Fibroblast of lung (primary cell): Measurements from ENCODE around the gene PRKAG2. TPM values are rescaled to one million over a fixed set of nuclear protein-coding genes. Genes with fewer than 3 reads are reported as not detected.

Source experiments
- DNase-seq, 2 donors: peaks; one replicate each; pipeline versions ENCODE4 v3.0.0 to v3.0.0-alpha.2; 2010; ENCODE audit warnings: low read depth in 2 of 2
- H2AFZ ChIP-seq: 2 replicates; pipeline ENCODE4 v1.5.1; 2012; ENCODE audit warnings: low read length, control low read depth, inconsistent platforms
- H3K27ac ChIP-seq: 2 replicates; pipeline ENCODE4 v1.5.1; 2011; ENCODE audit warnings: low read length, control low read depth; ENCODE audit not compliant: insufficient read depth
- H3K27me3 ChIP-seq: 2 replicates; pipeline ENCODE4 v1.5.1; 2011; ENCODE audit warnings: mild to moderate bottlenecking, low read length; ENCODE audit not compliant: control insufficient read depth, insufficient read depth
- H3K36me3 ChIP-seq: 2 replicates; pipeline ENCODE4 v1.5.1; 2011; ENCODE audit warnings: low read length; ENCODE audit not compliant: control insufficient read depth, insufficient read depth
- H3K4me1 ChIP-seq: 2 replicates; pipeline ENCODE4 v1.5.1; 2011; ENCODE audit warnings: low read length; ENCODE audit not compliant: control insufficient read depth, insufficient read depth; ENCODE audit errors: extremely low read depth
- H3K4me2 ChIP-seq: 2 replicates; pipeline ENCODE4 v1.5.1; 2011; ENCODE audit warnings: low read length, control low read depth; ENCODE audit not compliant: insufficient read depth; ENCODE audit errors: extremely low read depth
- H3K4me3 ChIP-seq, 4 experiments: fragments of 200-600 bp in 1 of 4; sonication (generic) in 1 of 4; replicated peaks in 1 of 4; 2 replicates each; pipeline ENCODE4 v1.5.1; 2011 to 2016; ENCODE audit warnings: low read length in 4 of 4, low read depth in 3 of 4, mild to moderate bottlenecking in 3 of 4, control low read depth in 2 of 4, inconsistent platforms in 1 of 4, mixed read lengths in 1 of 4; ENCODE audit not compliant: insufficient read depth in 1 of 4; ENCODE audit errors: control extremely low read depth in 1 of 4
- H3K79me2 ChIP-seq: 2 replicates; pipeline ENCODE4 v1.5.1; 2012; ENCODE audit warnings: mild to moderate bottlenecking, low read length, inconsistent platforms; ENCODE audit not compliant: control insufficient read depth, insufficient read depth
- H3K9ac ChIP-seq: 2 replicates; pipeline ENCODE4 v1.5.1; 2011; ENCODE audit warnings: mild to moderate bottlenecking, low read length, control low read depth; ENCODE audit not compliant: insufficient read depth
- H3K9me3 ChIP-seq: 2 replicates; pipeline ENCODE4 v1.5.1; 2012; ENCODE audit warnings: low read depth, low read length; ENCODE audit not compliant: control insufficient read depth, insufficient read depth
- H4K20me1 ChIP-seq: 2 replicates; pipeline ENCODE4 v1.5.1; 2011; ENCODE audit warnings: low read length; ENCODE audit not compliant: control insufficient read depth, insufficient read depth; ENCODE audit errors: extremely low read depth
- EZH2 ChIP-seq: IDR thresholded peaks from 2 replicates; pipeline ENCODE4 v1.5.1; 2012; ENCODE audit warnings: low read length, control low read depth, mild to moderate bottlenecking; ENCODE audit errors: missing control alignments
- polyA plus RNA-seq, 2 donors: library from polyadenylated mRNA; depleted of rRNA in 1 of 2; stranded (reverse) in 1 of 2; unstranded in 1 of 2; fragments of >200 nt; gene quantifications; 2 replicates each; pipeline ENCODE4 v1.2.1, GENCODE V29; 2011 to 2012; ENCODE audit warnings: missing spikeins in 1 of 2
- total RNA-seq: library from RNA; depleted of rRNA; stranded (reverse); fragments of >200 nt; gene quantifications from 2 replicates; pipeline ENCODE4 v1.2.1, GENCODE V29; 2014
- TF ChIP-seq, protein P1 (sequence below), 2 donors: IDR thresholded peaks in 1 of 2; conservative IDR thresholded peaks in 1 of 2; 1 replicate in 1 of 2; 2 replicates in 1 of 2; pipeline ENCODE4 v1.5.1; 2011 to 2012; ENCODE audit warnings: low read length in 2 of 2, control low read depth in 1 of 2, inconsistent platforms in 1 of 2, low read depth in 1 of 2, mild to moderate bottlenecking in 1 of 2

The PRKAG2 gene
- total and polyA plus RNA-seq, 2 donors (not counting 1 experiment from before 2014, with no cell fraction given) = 11.9 to 56.7 TPM

DNA sequence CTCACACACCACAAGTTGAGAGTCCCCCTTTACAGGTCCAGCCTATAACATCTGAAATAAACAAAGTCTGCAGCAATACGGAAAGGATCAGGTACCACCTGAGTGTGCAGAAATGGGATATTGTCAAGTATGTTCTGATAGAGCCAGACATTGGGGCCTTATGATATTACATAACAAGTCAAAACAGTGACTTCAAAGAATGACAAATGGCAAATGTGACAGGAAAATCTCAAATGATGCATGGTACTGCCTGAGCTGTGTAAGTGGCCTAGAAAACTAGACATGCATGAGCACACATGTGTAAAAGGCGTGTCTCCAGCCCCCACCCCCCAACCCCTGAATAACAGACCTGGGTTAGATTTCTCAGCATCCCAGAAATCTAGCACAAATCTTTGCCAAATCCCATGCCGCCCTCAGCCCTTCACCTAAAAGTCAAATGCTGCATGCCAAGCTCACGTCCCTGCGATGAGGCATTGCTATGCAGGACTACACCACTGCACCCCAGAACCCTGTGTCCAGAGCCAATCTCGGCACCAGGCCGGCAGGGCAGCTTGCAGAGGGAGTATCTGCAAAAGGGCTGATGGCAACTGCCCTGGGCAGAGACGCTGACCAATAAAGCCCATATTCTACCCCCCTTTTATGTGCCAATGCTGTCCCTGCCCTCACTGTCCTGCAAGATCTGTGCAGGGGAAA lies 58.8 kb downstream of the PRKAG2 start:
- peaks cover 2% of the 10 kb centered on the region for H3K27me3 ChIP-seq

GRCh38 chr7:151817315-151817690 lies 59.6 kb downstream of the PRKAG2 start:
- peaks cover 2% of the 10 kb centered on the region for H3K27me3 ChIP-seq

More for the DNA sequence above, 58.8 kb downstream of the PRKAG2 start:
- Histone ChIP-seq H3K27ac (no peak overlapping the region), H3K9me3 (no peaks in the 10 kb centered on the region), H3K9ac (no peak overlapping the region), H4K20me1 (no peaks in the 10 kb centered on the region), H3K4me2 (no peak overlapping the region), H3K4me1 (no peaks in the 10 kb centered on the region), H3K4me3 (no peak overlapping the region), H3K79me2 (no peaks in the 10 kb centered on the region), H2AFZ (no peak overlapping the region), H3K36me3 (no peaks in the 10 kb centered on the region)
- DNase-seq = no peak
- TF ChIP-seq, protein P1, sequence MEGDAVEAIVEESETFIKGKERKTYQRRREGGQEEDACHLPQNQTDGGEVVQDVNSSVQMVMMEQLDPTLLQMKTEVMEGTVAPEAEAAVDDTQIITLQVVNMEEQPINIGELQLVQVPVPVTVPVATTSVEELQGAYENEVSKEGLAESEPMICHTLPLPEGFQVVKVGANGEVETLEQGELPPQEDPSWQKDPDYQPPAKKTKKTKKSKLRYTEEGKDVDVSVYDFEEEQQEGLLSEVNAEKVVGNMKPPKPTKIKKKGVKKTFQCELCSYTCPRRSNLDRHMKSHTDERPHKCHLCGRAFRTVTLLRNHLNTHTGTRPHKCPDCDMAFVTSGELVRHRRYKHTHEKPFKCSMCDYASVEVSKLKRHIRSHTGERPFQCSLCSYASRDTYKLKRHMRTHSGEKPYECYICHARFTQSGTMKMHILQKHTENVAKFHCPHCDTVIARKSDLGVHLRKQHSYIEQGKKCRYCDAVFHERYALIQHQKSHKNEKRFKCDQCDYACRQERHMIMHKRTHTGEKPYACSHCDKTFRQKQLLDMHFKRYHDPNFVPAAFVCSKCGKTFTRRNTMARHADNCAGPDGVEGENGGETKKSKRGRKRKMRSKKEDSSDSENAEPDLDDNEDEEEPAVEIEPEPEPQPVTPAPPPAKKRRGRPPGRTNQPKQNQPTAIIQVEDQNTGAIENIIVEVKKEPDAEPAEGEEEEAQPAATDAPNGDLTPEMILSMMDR (conservative IDR thresholded peaks at IDR 0.05 in 1 of 2, IDR thresholded peaks at IDR 0.05 in 1 of 2; ENCODE audit: low read depth in 1 of 2, low read length in 2 of 2) = no peak
- no peak for TF ChIP-seq EZH2

DNA sequence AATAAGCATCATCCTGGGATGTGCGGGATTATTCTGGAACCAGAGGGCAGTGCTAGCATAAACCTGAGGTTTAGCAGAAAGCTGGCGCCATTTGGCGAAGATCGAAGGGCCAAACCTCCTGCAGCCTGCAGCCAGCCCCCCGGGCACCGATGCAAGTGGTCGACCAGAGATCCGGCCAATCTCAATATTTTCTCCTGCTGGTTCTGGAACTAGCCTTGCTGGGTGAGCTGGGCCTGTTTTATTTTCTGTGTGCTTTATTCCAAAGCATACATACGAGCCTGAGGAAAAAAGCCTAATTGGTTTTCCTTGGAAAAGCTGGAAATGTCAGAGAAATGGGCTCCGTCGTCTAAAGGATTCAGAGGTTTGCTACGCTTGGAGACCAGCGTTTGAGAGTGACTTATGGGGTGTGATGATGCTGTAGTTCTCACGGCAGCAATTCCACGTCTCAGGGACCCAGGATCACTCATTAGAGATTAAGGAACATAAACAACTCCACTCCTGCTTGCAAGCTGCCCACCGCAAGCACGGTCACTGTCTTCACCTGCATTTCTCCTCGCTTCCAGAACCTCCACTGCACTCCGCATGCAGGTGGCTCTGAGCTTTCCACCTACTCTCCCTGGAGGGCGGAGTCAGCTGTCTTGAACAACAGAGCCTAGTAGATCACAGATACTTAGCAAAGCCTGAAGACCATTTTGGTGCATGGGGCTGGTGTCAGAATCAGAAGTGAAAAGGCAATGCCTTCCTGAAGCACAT lies 60.2 kb downstream of the PRKAG2 start:
- no peak for DNase-seq

More at GRCh38 chr7:151817315-151817690, 59.6 kb downstream of the PRKAG2 start:
- no peak for DNase-seq
- Histone ChIP-seq H4K20me1 (no peaks in the 10 kb centered on the region), H3K9me3 (no peaks in the 10 kb centered on the region), H3K4me1 (no peaks in the 10 kb centered on the region), H3K4me2 (no peak overlapping the region), H3K27ac (no peak overlapping the region), H2AFZ (no peak overlapping the region), H3K4me3 (no peak overlapping the region), H3K79me2 (no peaks in the 10 kb centered on the region), H3K9ac (no peak overlapping the region), H3K36me3 (no peaks in the 10 kb centered on the region)
- no peak for TF ChIP-seq EZH2
- TF ChIP-seq, protein P1 (conservative IDR thresholded peaks at IDR 0.05 in 1 of 2, IDR thresholded peaks at IDR 0.05 in 1 of 2; ENCODE audit: low read depth in 1 of 2, low read length in 2 of 2) = no peak

More for the DNA sequence above, 60.2 kb downstream of the PRKAG2 start:
- no peaks in the 10 kb centered on the region for H3K79me2 ChIP-seq
- H4K20me1 ChIP-seq = no peaks in the 10 kb centered on the region
- H3K27ac ChIP-seq = no peak overlapping the region
- peaks cover 2% of the 10 kb centered on the region for H3K27me3 ChIP-seq
- no peak for TF ChIP-seq EZH2
- TF ChIP-seq, protein P1 (conservative IDR thresholded peaks at IDR 0.05 in 1 of 2, IDR thresholded peaks at IDR 0.05 in 1 of 2; ENCODE audit: low read depth in 1 of 2, low read length in 2 of 2) = no peak
- no peak overlapping the region for H3K4me2 ChIP-seq
- H3K4me1 ChIP-seq = no peaks in the 10 kb centered on the region
- H3K9ac ChIP-seq = no peak overlapping the region
- H3K4me3 ChIP-seq = no peak overlapping the region
- no peak overlapping the region for H2AFZ ChIP-seq
- no peaks in the 10 kb centered on the region for H3K9me3 ChIP-seq
- no peaks in the 10 kb centered on the region for H3K36me3 ChIP-seq
